Adipose tissue (tissue), 3 donors: ENCODE results near the gene RNF225. TPM values are rescaled to one million over a fixed set of nuclear protein-coding genes. Genes with fewer than 3 reads are reported as not detected.

Experiments
- polyA plus RNA-seq, 3 donors: library from polyadenylated mRNA; stranded (reverse); fragments of 200-250 nt; gene quantifications; one replicate each; pipeline ENCODE4 v1.2.3, GENCODE V29; 2013
- donor health status: healthy with polysubstance abuse.
- donor health status: Bipolar disorder and iron deficiency.
- donor health status: healthy.

RNF225 gene
- polyA plus RNA-seq, 3 donors, result not detected

Other genes starting within 250 kb of the RNF225 start
- 1 to 10 TPM; 2.3 to 5.8 (median 3.0) TPM for gene ZNF329, start 244.9 kb upstream of the RNF225 start, polyA plus RNA-seq
- gene ZNF274, start 212.6 kb upstream of the RNF225 start, polyA plus RNA-seq, result 10 to 100 TPM in 2 of 3 donors, 1 to 10 TPM in 1; 9.5 to 12.4 (median 11.0) TPM
- 10 to 100 TPM; 10.1 to 10.6 (median 10.2) TPM for gene ZNF544, start 166.7 kb upstream of the RNF225 start, polyA plus RNA-seq
- gene ZNF8, start 116.7 kb upstream of the RNF225 start, polyA plus RNA-seq, result 1 to 10 TPM in 1 of 3 donors, under 1 TPM in 2; 0.68 to 1.1 (median 0.90) TPM
- gene ERVK3-1, start 90.3 kb upstream of the RNF225 start, polyA plus RNA-seq, result 10 to 100 TPM; 19.6 to 39.2 (median 25.0) TPM
- gene ZSCAN22, start 68.7 kb upstream of the RNF225 start, polyA plus RNA-seq, result 1 to 10 TPM in 1 of 3 donors, under 1 TPM in 2; 0.67 to 1.1 (median 0.80) TPM
- gene A1BG, start 42.2 kb upstream of the RNF225 start, polyA plus RNA-seq, result 10 to 100 TPM; 12.8 to 38.3 (median 14.1) TPM
- gene ZNF497, start 32.9 kb upstream of the RNF225 start, polyA plus RNA-seq, result 1 to 10 TPM in 1 of 3 donors, under 1 TPM in 2; 0.22 to 1.3 (median 0.51) TPM
- 1 to 10 TPM in 2 of 3 donors, under 1 TPM in 1; 0.56 to 1.6 (median 1.0) TPM for gene ZNF837, start 14.6 kb upstream of the RNF225 start, polyA plus RNA-seq
- 1,000 to 10,000 TPM; 1,642 to 2,053 (median 1,868) TPM for gene RPS5, start 8.4 kb upstream of the RNF225 start, polyA plus RNA-seq
- 10 to 100 TPM in 1 of 3 donors, 1 to 10 TPM in 2; 3.1 to 10.6 (median 5.5) TPM for gene ZNF584, start 13.0 kb downstream of the RNF225 start, polyA plus RNA-seq
- 1 to 10 TPM in 1 of 3 donors, under 1 TPM in 2; 0.45 to 1.0 (median 0.89) TPM for gene ZNF132, start 44.5 kb downstream of the RNF225 start, polyA plus RNA-seq
- gene ZNF324B, start 56.0 kb downstream of the RNF225 start, polyA plus RNA-seq, result 1 to 10 TPM; 1.8 to 2.9 (median 2.0) TPM
- gene ZNF324, start 71.4 kb downstream of the RNF225 start, polyA plus RNA-seq, result 1 to 10 TPM; 4.0 to 6.0 (median 4.3) TPM
- gene ZNF446, start 80.7 kb downstream of the RNF225 start, polyA plus RNA-seq, result 1 to 10 TPM; 7.3 to 8.8 (median 7.8) TPM
- 10 to 100 TPM; 11.7 to 19.5 (median 12.5) TPM for gene SLC27A5, start 116.3 kb downstream of the RNF225 start, polyA plus RNA-seq
- 1 to 10 TPM; 5.3 to 8.2 (median 6.6) TPM for gene ZBTB45, start 124.2 kb downstream of the RNF225 start, polyA plus RNA-seq
- 100 to 1,000 TPM; 154 to 206 (median 156) TPM for gene TRIM28, start 148.4 kb downstream of the RNF225 start, polyA plus RNA-seq
- 100 to 1,000 TPM in 2 of 3 donors, 10 to 100 TPM in 1; 96.8 to 196 (median 184) TPM for gene CHMP2A, start 159.4 kb downstream of the RNF225 start, polyA plus RNA-seq
- gene UBE2M, start 163.0 kb downstream of the RNF225 start, polyA plus RNA-seq, result 10 to 100 TPM; 26.7 to 47.6 (median 46.1) TPM
- 10 to 100 TPM; 11.2 to 16.4 (median 14.7) TPM for gene MZF1, start 177.7 kb downstream of the RNF225 start, polyA plus RNA-seq